Neural cell (in vitro differentiated cells): Measurements from ENCODE around the gene PAQR3. TPM values are rescaled to one million over a fixed set of nuclear protein-coding genes. Genes with fewer than 3 reads are reported as not detected.

Experiments
- H2AFZ ChIP-seq: fragments of 200-600, 300-800 bp; sonication (generic), shearing (Covaris generic); 2 replicates; pipeline ENCODE4 v1.6.0; 2014; ENCODE audit warnings: low read depth, mild to moderate bottlenecking, antibody characterized with exemption, low read length, moderate library complexity
- H3F3A ChIP-seq: fragments of 200-600 bp; shearing (Covaris generic); 2 replicates; pipeline ENCODE4 v1.6.1; 2016; ENCODE audit warnings: mild to moderate bottlenecking, moderate library complexity, mixed read lengths, antibody characterized with exemption, low read length; ENCODE audit not compliant: insufficient read depth, poor library complexity, severe bottlenecking
- H3K27ac ChIP-seq: fragments of 200-600, 300-800 bp; sonication (generic), shearing (Covaris generic); 2 replicates; pipeline ENCODE4 v1.5.1; 2014; ENCODE audit warnings: mild to moderate bottlenecking, low read length, moderate library complexity
- H3K27me3 ChIP-seq: fragments of 300-800, 200-600 bp; sonication (generic), shearing (Covaris generic); 2 replicates; pipeline ENCODE4 v1.6.0; 2014; ENCODE audit warnings: mild to moderate bottlenecking, low read depth, low read length, moderate library complexity; ENCODE audit not compliant: insufficient read depth
- H3K36me3 ChIP-seq: fragments of 300-800, 200-600 bp; sonication (generic), shearing (Covaris generic); 2 replicates; pipeline ENCODE4 v1.5.1; 2014; ENCODE audit warnings: mild to moderate bottlenecking, antibody characterized with exemption, low read length, moderate library complexity; ENCODE audit not compliant: insufficient read depth
- H3K4me2 ChIP-seq: fragments of 300-800, 200-600 bp; sonication (generic), shearing (Covaris generic); 2 replicates; pipeline ENCODE4 v1.6.0; 2014; ENCODE audit warnings: mild to moderate bottlenecking, low read length
- H3K4me3 ChIP-seq: fragments of 300-800, 200-600 bp; sonication (generic), shearing (Covaris generic); 2 replicates; pipeline ENCODE4 v1.5.1; 2014; ENCODE audit warnings: mild to moderate bottlenecking, low read length, moderate library complexity
- H3K79me2 ChIP-seq: fragments of 200-600 bp; shearing (Covaris generic); replicated peaks from 2 replicates; pipeline ENCODE4 v1.6.0; 2014; ENCODE audit warnings: mild to moderate bottlenecking, low read length, moderate library complexity; ENCODE audit not compliant: insufficient read depth
- H3K9ac ChIP-seq: fragments of 300-800, 200-600 bp; sonication (generic), shearing (Covaris generic); 2 replicates; pipeline ENCODE4 v1.6.1; 2016; ENCODE audit warnings: mild to moderate bottlenecking, low read length, mixed read lengths
- H3K9me2 ChIP-seq: fragments of 200-600 bp; shearing (Covaris generic); 2 replicates; pipeline ENCODE4 v1.6.1; 2016; ENCODE audit warnings: mild to moderate bottlenecking, low read length, mixed read lengths; ENCODE audit not compliant: insufficient read depth
- H3K9me3 ChIP-seq: fragments of 200-600, 300-800 bp; sonication (generic), shearing (Covaris generic); 2 replicates; pipeline ENCODE4 v1.6.1; 2016; ENCODE audit warnings: mild to moderate bottlenecking, mixed run types, low read length, moderate library complexity, mixed read lengths
- H4K20me1 ChIP-seq: fragments of 200-600 bp; shearing (Covaris generic); 2 replicates; pipeline ENCODE4 v1.6.1; 2016; ENCODE audit warnings: mild to moderate bottlenecking, mixed run types; ENCODE audit not compliant: insufficient read depth
- CTCF ChIP-seq: fragments of 450-650 bp; IDR thresholded peaks from 2 replicates; pipeline ENCODE4 v1.5.1; 2014; ENCODE audit warnings: antibody characterized with exemption, mild to moderate bottlenecking, moderate library complexity; ENCODE audit not compliant: poor library complexity, severe bottlenecking
- EP300 ChIP-seq: fragments of 450-650 bp; conservative IDR thresholded peaks from 2 replicates; pipeline ENCODE4 v1.6.1; 2014; ENCODE audit warnings: antibody characterized with exemption, mild to moderate bottlenecking, moderate library complexity; ENCODE audit not compliant: poor library complexity, severe bottlenecking
- EZH2 ChIP-seq: fragments of 200-600, 300-800 bp; shearing (Covaris generic), sonication (generic); IDR thresholded peaks from 2 replicates; pipeline ENCODE4 v1.6.1; 2014; ENCODE audit warnings: antibody characterized with exemption, low read length, borderline replicate concordance, mild to moderate bottlenecking; ENCODE audit not compliant: insufficient read depth, poor library complexity, severe bottlenecking
- MXI1 ChIP-seq: fragments of 450-650 bp; conservative IDR thresholded peaks from 2 replicates; pipeline ENCODE4 v1.6.1; 2014; ENCODE audit warnings: antibody characterized with exemption, mild to moderate bottlenecking; ENCODE audit not compliant: poor library complexity, severe bottlenecking
- POLR2AphosphoS5 ChIP-seq: IDR thresholded peaks from 2 replicates; pipeline ENCODE4 v1.6.1; 2012
- RAD21 ChIP-seq: fragments of 450-650 bp; conservative IDR thresholded peaks from 2 replicates; pipeline ENCODE4 v1.6.1; 2014; ENCODE audit warnings: antibody characterized with exemption, mild to moderate bottlenecking, moderate library complexity
- SMC3 ChIP-seq: fragments of 450-650 bp; conservative IDR thresholded peaks from 2 replicates; pipeline ENCODE4 v1.6.1; 2014; ENCODE audit warnings: antibody characterized with exemption, mild to moderate bottlenecking, moderate library complexity; ENCODE audit not compliant: poor library complexity
- TAF1 ChIP-seq: IDR thresholded peaks from 2 replicates; pipeline ENCODE4 v1.6.1; 2012; ENCODE audit warnings: low read depth
- polyA plus RNA-seq: library from polyadenylated mRNA; depleted of rRNA; stranded (reverse); fragments of >200 nt; gene quantifications from 2 replicates; pipeline ENCODE4 v1.2.3, GENCODE V29; 2014
- TF ChIP-seq, protein P1 (sequence below): IDR thresholded peaks from 2 replicates; pipeline ENCODE4 v1.6.1; 2012; ENCODE audit warnings: borderline replicate concordance

The PAQR3 gene
- polyA plus RNA-seq, 1 donor from 2014 or later = 123 TPM

DNA sequence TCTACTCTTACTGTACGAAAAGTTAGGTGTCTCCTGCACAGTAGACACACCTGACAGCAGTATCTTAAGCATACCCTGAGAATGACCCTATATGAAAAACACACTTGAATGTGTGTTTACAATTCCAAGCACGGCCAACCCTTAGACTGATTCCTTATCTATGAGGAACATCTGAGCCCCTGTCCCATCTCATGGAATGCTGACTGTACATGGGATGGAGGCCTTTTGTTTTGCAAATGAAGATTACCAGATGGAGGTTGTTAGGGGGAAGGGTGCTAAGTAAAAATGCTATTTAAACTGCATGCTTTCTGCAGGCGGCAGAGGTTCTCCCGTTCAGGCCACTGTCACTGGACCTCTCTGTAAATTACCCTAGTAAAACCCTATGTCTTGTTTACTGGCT, 2.2 kb downstream of the PAQR3 start:
- H3K4me2 ChIP-seq = peak overlapping the region; percentile 68

GRCh38 chr4:78930016-78930629, 9.1 kb downstream of the PAQR3 start:
- no peaks in the 10 kb centered on the region for H3F3A ChIP-seq
- TF ChIP-seq CTCF (no peak), RAD21 (no peak), POLR2AphosphoS5 (no peak), TAF1 (no peak), MXI1 (no peak), EZH2 (no peak), EP300 (no peak)
- TF ChIP-seq, protein P1, sequence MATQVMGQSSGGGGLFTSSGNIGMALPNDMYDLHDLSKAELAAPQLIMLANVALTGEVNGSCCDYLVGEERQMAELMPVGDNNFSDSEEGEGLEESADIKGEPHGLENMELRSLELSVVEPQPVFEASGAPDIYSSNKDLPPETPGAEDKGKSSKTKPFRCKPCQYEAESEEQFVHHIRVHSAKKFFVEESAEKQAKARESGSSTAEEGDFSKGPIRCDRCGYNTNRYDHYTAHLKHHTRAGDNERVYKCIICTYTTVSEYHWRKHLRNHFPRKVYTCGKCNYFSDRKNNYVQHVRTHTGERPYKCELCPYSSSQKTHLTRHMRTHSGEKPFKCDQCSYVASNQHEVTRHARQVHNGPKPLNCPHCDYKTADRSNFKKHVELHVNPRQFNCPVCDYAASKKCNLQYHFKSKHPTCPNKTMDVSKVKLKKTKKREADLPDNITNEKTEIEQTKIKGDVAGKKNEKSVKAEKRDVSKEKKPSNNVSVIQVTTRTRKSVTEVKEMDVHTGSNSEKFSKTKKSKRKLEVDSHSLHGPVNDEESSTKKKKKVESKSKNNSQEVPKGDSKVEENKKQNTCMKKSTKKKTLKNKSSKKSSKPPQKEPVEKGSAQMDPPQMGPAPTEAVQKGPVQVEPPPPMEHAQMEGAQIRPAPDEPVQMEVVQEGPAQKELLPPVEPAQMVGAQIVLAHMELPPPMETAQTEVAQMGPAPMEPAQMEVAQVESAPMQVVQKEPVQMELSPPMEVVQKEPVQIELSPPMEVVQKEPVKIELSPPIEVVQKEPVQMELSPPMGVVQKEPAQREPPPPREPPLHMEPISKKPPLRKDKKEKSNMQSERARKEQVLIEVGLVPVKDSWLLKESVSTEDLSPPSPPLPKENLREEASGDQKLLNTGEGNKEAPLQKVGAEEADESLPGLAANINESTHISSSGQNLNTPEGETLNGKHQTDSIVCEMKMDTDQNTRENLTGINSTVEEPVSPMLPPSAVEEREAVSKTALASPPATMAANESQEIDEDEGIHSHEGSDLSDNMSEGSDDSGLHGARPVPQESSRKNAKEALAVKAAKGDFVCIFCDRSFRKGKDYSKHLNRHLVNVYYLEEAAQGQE = no peak

More for the DNA sequence above, 2.2 kb downstream of the PAQR3 start:
- Histone ChIP-seq H2AFZ (no peak overlapping the region), H4K20me1 (no peaks in the 10 kb centered on the region), H3K9me2 (no peaks in the 10 kb centered on the region), H3K9me3 (no peaks in the 10 kb centered on the region), H3K36me3 (peaks cover 7% of the 10 kb centered on the region), H3K4me3 (peak overlapping the region; percentile 83), H3K9ac (no peak overlapping the region), H3K27ac (no peak overlapping the region), H3K79me2 (peaks cover 16% of the 10 kb centered on the region), H3K27me3 (no peaks in the 10 kb centered on the region), H3F3A (no peaks in the 10 kb centered on the region)
- TF ChIP-seq POLR2AphosphoS5 (no peak), EP300 (no peak), EZH2 (no peak), SMC3 (no peak), CTCF (no peak), TAF1 (no peak), RAD21 (no peak), MXI1 (no peak)
- TF ChIP-seq, protein P1 = no peak

More at GRCh38 chr4:78930016-78930629, 9.1 kb downstream of the PAQR3 start:
- no peak overlapping the region for H2AFZ ChIP-seq
- no peak overlapping the region for H3K4me3 ChIP-seq
- H3K27ac ChIP-seq = no peak overlapping the region
- no peak overlapping the region for H3K9ac ChIP-seq
- H3K9me3 ChIP-seq = no peaks in the 10 kb centered on the region
- H3K79me2 ChIP-seq = no peaks in the 10 kb centered on the region
- no peaks in the 10 kb centered on the region for H4K20me1 ChIP-seq
- no peaks in the 10 kb centered on the region for H3K27me3 ChIP-seq
- peaks cover 24% of the 10 kb centered on the region for H3K36me3 ChIP-seq
- no peaks in the 10 kb centered on the region for H3K9me2 ChIP-seq
- H3K4me2 ChIP-seq = no peak overlapping the region
